Measurements from ENCODE around the gene CTCFL.

DNA sequence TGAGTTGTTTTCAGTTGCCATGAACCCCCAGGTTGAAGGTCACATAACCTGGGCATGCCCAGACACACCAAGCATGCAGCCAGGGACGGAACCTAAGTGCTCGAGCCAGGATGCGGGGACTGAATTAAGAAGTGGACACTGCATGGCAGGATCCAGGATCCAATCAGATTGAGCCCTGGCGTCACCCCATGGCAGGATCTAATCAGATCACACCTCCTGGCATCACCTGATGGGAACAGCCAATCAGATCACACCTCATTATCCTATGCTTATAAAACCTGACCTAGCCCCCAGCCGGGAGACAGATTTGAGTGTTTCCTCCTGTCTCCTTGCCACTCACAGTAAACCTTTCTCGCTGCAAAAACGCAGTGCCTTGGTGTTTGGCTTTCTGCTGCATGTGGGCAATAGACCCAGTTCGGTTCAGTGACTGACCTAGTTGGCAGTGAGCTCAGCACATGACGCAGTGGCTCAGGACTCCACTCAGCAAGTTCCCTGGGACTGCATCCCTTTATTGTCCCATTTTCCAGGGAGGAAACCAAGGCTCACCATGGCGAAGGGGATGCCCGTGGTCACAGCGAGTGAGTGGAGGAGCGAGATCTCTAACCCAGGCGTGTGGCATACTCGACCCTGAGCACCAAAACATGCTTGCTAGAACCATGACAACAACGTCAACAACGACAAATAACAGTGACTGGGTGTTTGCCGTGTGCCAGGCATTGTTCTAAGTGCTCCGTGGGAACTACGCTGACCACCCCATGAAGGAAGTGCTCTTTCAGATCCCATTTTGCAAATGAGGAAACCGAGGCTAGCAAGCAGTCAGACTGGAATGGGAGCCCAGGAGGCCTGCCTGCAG, 67.5 kb downstream of the CTCFL start:
- TF ChIP-seq, protein P1, sequence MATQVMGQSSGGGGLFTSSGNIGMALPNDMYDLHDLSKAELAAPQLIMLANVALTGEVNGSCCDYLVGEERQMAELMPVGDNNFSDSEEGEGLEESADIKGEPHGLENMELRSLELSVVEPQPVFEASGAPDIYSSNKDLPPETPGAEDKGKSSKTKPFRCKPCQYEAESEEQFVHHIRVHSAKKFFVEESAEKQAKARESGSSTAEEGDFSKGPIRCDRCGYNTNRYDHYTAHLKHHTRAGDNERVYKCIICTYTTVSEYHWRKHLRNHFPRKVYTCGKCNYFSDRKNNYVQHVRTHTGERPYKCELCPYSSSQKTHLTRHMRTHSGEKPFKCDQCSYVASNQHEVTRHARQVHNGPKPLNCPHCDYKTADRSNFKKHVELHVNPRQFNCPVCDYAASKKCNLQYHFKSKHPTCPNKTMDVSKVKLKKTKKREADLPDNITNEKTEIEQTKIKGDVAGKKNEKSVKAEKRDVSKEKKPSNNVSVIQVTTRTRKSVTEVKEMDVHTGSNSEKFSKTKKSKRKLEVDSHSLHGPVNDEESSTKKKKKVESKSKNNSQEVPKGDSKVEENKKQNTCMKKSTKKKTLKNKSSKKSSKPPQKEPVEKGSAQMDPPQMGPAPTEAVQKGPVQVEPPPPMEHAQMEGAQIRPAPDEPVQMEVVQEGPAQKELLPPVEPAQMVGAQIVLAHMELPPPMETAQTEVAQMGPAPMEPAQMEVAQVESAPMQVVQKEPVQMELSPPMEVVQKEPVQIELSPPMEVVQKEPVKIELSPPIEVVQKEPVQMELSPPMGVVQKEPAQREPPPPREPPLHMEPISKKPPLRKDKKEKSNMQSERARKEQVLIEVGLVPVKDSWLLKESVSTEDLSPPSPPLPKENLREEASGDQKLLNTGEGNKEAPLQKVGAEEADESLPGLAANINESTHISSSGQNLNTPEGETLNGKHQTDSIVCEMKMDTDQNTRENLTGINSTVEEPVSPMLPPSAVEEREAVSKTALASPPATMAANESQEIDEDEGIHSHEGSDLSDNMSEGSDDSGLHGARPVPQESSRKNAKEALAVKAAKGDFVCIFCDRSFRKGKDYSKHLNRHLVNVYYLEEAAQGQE (IDR thresholded peaks at IDR 0.05; ENCODE audit: low read depth) = no peak
- TF ChIP-seq RAD21 (IDR thresholded peaks at IDR 0.05; ENCODE audit: low read depth) (no peak), CREB1 (IDR thresholded peaks at IDR 0.05; ENCODE audit: low read depth) (no peak), TAF1 (IDR thresholded peaks at IDR 0.05; ENCODE audit: low read depth) (no peak), TEAD4 (IDR thresholded peaks at IDR 0.05) (no peak), FOXM1 (IDR thresholded peaks at IDR 0.05; ENCODE audit: borderline replicate concordance, low read depth) (no peak), YY1 (IDR thresholded peaks at IDR 0.05; ENCODE audit: low read depth) (no peak), NFIC (IDR thresholded peaks at IDR 0.05) (no peak), EGR1 (IDR thresholded peaks at IDR 0.05) (no peak), CEBPB (IDR thresholded peaks at IDR 0.05) (no peak), EP300 (IDR thresholded peaks at IDR 0.05; ENCODE audit: borderline replicate concordance) (no peak)
- TF ChIP-seq, protein P2, sequence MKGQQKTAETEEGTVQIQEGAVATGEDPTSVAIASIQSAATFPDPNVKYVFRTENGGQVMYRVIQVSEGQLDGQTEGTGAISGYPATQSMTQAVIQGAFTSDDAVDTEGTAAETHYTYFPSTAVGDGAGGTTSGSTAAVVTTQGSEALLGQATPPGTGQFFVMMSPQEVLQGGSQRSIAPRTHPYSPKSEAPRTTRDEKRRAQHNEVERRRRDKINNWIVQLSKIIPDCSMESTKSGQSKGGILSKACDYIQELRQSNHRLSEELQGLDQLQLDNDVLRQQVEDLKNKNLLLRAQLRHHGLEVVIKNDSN (IDR thresholded peaks at IDR 0.05) = peak; percentile 58
- TF ChIP-seq, protein P3, sequence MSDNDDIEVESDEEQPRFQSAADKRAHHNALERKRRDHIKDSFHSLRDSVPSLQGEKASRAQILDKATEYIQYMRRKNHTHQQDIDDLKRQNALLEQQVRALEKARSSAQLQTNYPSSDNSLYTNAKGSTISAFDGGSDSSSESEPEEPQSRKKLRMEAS (IDR thresholded peaks at IDR 0.05) = no peak
